HuH-7.5 (cell line): ENCODE data around the gene LPXN.
A peak's percentile ranks its signal among the peaks of the same experiment; 100 is the strongest.

Experiments used
- DNase-seq: peaks from one replicate; pipeline ENCODE4 v3.0.0; 2011; ENCODE audit warnings: low spot score

Gene LPXN

DNA sequence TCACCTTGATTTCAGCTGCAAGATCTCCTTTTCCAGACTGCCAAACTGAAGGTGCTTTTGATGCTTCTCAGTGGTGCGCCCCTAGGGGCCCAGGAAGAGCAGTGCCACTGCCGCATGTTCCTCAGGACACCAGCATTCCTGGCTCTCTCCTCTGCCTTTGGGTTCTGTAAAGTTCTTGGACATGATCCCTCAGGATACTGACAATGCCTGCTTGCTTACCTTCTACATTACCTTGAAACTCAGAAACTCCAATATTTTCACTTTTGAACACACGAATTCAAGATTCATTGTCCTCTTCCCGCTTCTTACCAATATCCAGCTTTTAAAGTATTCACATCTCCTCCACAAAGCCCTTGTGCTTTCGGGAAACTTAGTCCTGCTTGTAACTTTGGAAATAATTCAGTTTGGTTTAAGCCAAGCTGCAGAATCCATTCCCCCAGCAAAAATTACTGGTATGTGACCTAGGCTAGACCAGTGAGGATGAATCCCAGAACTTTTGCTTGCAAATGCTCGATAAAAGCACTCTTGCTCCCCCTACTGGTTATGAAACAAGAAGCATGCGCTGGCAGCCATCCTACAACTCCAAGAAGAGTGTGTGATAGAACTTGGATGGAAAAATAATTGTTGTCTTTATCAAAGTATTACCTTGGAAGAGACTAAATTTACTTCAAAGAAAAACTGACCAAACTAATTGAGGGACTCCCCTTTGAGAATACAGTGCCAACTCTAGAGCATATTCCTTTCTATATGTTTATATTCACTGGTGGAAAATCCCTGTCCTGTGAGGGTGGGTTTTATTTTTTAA, 51.2 kb downstream of the LPXN start:
- DNase-seq: peak; percentile 48

DNA sequence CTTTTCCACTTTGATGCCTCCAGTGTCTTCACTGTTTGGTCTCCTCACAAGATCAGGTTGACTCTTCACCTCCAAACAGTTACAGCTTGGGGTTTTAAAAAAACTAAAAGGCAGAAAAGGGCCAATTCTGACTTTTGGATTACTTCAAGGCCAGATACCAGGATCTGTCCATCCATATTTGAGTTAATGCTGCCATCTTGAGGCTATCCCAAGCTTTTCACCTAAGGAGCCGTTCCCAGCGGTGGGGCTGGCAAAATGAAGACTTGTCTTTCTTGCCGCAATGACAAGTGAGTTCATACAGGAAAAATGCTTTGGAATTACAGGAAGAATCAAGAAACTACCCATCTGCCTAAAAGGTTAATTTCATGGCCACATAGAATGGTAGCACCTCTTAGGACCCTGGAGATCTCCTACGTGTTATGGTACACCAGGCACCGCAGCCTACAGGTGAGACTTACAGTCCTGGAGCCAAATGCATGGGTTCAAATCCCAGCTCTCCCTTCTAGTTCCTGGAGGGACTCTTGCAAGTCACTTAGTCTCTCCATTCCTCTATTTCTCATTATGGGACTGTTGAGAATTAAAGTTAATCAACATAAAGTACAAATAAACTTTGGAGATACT, 61.8 kb downstream of the LPXN start:
- DNase-seq: no peak

DNA sequence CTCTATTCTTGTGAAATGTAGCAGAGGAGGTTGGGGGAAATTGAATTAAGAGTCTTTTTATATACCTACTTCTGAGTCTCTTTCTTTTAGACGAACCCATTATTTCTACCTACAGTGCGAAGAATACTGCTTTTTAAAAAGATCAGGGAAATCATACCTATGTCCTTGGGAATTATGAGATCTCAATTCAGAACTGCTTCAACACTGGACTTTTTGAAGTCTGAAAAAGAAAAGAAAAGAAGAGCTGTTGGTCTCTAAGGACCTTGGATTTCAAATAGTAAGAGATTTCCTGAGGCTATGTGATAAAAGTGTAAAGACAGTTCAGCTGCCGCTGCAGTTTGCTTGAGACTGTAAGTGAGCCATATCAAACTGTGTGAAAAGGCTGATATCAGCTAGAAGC, 64.0 kb downstream of the LPXN start:
- no peak for DNase-seq

DNA sequence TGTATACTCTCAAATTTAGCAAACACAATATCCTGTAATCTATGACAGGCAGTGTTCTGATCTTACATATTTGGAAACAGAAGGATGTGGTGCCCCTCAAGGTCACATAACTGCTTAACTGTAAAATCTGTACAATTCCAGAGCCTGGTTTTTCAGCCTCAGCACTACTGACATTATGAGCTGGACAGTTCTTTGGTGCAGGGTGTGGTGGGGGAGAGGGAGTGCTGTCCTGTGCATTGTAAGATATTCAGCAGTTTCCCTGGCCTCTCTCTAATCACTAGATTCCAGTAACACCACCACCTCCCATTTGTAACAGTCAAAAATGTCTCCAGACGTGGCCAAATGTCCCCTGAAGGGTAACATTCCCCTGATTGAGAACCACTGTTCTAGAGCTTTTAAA, 65.9 kb downstream of the LPXN start:
- no peak for DNase-seq

DNA sequence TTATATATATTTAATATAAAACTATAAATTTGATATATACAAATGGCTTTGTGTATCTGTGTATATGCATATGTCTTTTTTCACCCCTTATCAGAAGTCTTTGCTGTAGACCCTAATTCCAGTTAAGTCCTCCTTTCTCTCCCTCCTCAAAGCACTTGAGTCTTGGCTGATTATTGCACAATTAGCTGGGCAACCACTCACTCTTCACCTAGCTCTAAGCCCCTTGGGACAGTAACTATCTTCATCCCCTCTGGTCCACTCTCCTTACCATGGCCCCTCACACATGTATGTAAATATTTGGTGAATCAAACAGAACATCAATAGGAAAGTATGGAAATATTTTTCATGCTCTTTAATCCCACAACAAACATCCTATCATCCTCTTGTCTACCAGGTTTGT, 66.8 kb downstream of the LPXN start:
- DNase-seq: no peak

DNA sequence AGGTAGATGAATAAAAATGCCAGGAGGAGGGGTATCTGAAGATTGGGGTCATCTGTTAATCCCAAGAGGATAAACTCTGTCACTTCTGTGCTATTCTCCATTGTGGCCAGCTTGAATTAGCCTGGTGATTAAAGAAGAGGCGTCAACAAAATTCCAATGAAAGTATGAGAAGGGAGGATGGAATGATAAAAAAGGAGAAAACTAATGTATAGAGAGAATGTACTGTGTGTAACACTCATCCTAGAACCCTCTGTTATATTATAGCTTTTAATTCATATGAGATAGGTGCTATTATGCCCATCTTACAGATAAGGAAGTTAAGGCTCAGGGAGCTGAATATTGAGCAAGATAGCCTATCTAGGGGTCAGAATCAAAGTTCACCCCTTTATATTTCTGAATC, 67.7 kb downstream of the LPXN start, which contains the start of gene OR5B21:
Gene OR5B21, minus strand, starts transcription at position 101 of the 400 bp plus-strand sequence. Its CDS starts 0 bp downstream, at position 101.
- no peak for DNase-seq

DNA sequence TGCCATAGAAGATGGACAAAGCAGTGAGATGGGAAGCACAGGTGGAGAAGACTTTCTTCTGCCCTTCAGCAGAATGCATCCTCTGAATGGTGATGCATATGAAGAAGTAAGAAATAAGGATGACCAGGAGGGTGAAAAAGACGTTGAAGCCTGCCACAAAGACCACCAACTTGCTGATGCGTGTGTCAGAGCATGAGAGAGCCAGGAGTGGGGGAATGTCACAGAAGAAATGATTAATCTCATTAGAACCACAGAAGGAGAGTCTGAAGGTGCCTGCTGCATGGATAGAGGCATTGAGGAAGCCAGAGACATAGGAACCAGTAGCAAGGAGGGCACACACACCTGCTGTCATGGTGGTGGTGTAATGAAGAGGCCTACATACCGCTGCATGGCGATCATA, 68.3 kb downstream of the LPXN start:
- no peak for DNase-seq

DNA sequence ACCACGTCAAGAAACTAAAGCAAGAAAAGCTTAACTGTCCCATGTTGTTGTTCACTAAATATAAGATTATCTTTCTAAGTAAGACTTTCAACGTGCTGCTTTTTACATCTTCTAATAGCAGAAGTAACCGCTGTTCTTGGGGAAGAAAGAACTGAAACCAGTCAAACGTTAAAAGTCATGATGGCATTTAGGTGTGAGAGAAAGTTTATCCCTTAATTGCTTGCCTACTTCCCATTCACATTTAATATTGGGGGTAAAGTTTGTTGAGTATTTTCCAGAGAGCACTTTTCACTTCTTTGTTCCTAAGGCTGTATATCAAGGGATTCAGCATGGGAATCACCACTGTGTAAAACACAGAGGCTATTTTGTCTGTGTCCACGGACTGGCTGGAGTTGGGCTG, 68.7 kb downstream of the LPXN start:
- no peak for DNase-seq

DNA sequence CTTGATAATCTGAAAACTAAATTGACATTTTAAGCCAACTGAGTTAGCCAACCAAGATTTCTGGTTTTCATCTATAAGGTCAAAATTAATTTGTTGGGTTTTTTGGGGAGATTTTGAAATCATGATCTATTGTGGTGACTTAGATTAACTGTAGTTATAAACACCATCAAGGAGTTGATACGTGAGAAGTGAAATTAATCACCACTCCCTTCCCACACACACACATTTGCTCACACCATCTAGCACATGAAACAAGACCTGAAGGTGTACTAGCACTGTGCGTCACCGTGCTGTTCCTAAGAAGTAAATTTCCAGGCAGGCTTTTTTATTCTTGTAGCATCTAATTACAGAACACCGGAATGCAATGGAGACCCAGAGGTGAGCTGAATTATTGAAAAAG, 69.8 kb downstream of the LPXN start:
- no peak for DNase-seq

DNA sequence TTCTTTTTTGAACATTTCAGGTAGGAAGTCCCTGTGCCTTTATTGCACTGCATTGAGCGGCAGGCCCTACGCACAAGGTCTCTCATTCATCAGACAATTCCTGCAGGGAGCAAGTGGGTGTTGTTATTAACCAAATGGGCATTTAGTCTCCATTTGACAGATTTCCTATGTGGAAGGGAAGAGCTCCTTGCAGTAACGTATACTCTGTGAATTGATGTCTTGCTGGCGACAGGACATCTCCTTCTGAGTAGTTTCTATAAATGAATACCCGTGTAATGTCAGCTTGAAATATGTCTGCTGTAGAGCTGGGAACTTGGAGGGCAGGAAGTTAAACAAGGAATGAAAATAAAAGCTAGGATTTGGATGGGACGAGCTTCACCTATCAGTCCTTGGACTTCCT, 71.4 kb downstream of the LPXN start:
- DNase-seq: no peak

DNA sequence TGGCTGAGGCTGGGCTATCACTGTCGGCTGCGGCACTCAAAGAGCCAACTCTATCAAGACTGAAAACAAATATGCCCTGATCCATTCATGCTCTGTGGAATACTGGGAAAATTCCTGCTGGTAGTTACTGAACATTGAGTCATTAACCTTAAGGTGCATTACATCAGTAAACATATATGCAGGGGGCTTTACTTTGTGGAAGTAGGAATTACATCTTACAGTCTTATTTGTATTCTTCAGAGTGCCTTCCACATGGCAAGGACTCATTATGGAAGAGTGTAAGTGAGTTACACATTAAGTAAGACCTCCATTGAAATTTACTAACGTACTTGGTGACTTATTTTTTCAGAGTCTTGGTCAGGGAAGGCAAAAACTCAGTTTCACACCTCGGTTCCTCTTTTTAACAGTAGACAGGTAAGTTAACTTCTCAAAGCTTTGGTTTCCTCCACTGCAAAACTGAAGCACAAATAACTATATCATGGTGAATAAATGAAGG, 72.2 kb downstream of the LPXN start:
- no peak for DNase-seq

DNA sequence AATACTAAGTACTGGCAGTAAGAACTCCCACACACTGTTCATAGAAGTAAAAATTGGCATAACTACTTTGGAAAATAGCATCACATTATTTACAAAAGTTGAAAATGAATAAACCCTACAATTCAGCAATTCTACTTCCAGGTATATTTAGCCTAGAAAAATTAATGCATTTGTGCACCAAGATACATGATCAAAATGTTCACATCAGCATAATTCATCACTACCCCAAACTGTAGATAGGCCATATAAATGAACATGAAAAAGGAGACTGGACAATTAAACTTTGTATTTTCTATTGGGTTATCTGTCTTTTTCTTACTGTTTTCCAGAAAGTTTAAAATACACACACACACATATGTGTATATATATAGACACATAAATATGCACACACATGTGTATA, 73.7 kb downstream of the LPXN start:
- no peak for DNase-seq

DNA sequence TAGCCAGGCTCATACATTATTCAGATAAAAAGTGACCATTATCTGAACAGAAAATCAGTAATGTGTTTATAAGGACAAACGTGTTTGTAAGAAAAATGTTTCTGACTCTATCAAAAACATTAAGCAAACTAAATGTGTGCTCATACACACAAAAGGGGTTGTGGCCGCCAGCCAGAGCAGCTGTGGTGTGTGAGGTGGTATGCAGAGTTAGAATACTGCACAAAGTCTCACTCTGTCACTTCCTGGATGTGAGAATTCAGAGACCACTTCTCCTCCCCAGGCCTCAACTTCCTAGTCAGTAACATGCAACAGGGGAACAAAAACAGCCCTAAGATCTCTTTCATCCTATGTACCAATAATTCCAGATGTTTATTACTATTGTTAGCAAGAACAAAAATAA, 77.2 kb downstream of the LPXN start:
- no peak for DNase-seq

DNA sequence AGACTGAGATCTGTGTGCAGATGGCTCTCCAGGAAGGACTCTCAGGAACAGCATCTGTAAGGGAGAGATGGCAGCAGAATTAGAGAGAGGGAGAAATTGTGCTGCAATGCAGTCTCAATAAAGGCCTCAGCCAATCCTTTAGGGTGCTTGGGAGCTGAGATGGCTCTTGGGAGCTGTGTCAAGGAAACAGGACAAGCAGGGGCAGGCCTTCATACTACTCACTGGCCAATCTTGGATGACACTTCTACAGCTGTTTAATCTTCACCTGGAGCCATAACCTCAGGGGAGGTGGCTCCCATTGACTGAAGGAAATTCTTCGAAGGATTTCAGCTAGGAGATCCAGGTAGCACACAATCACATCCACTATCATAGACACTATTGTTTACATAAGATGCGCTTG, 77.7 kb downstream of the LPXN start:
- no peak for DNase-seq

DNA sequence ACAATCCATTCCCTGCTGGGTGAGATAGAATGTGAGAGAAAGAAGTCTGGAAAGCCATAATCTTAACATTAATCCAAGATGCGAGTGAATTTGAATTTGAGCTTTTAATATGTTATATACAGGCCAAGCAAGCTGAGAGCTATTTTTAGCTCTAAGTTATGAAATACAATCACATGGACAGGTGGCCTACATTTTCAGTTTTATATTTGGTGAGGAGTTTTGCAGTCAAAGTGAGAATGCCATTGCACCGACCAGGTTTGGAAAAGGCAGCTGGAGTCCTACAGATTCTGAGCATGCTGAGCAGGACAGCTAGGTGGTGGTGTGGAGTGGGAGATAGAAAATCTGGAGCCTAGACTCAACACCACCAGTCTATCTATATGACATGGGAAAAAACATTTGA, 79.8 kb downstream of the LPXN start:
- no peak for DNase-seq

DNA sequence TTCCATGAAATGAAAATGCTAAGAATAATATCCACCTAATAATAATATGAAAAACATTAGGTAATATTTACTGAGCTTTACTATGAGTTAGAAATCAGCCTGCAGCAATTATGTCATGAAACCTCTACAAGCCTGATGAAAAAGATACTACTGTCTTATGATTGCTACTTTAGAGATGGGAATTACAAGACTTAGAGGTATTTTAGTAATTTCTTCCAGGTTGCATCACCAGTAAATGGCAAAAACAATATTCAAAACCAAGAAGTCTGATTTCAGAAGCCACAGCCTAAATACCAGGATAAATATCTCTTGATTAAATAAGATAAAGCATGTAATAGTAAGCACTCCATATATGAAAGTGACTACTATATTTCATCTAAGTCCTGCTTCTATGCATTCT, 81.6 kb downstream of the LPXN start:
- DNase-seq: no peak

DNA sequence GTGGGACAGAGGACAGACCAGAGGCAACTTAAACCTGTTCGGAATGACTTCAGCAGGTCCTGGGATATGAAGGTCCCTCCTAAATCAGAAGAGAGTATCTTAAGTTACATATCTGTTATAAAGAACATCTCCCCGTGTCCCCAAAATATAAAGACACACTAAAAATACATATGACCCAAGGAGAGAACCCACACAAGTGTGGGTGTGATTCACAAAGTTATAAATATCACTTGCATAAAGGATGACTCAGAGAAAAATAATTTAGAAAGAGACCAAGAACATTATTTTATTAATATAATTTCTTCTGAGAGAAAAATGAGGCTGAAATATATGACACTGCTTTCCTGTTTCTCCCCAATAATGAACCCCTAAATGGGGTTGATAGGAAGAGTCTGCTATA, 82.0 kb downstream of the LPXN start:
- no peak for DNase-seq

DNA sequence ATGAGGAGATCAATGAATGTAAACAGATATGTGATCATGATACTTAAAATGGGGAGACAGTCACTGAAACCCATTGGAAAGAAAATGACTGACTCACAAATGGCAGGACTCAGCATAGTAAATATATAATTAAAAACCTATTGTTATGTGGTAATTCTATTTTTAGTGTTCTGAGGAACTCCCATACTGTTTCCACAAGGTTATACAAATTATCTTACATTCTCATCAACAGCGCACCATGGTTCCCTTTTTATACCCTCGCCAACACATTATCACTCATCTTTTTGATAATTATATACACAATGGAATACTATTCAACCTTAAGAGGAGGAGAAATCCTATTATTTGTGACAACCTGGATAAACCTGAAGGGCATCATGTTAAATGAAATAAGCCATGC, 84.8 kb downstream of the LPXN start:
- no peak for DNase-seq

DNA sequence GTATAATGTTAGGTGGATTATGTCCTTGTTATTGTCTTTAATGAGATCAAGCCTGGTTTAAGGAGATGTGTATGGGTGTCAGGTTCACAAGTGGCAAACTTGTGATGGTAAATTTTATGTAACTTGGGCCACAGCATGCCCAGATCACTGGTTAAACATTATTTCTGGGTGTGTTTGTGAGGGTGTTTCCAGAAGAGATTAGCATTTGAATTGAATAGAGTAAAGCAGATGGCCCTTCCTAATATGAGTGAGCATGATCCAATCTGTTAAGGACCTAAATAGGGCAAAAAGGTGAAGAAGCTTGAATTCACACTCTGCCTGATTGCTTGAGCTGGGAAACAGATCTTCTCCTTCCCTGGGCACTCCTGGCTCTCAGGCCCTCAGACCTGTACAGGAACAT, 88.5 kb downstream of the LPXN start:
- no peak for DNase-seq

DNA sequence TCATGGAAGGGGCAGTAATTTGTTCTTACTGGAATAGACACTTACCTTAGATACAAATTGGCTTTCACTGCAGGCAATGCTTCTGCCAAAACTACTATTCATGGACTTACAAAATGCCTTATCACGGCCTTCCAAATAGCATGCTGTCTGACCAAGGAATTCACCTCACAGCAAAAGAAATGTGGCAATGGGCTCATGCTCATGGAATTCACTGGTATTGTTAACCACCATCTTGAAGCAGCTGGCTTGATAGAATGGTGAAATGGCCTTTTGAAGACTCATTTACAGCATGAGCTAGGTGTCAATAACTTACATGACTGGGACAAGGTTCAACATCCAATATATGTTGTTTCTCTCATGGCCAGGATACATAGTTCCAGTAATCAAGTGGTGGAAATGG, 89.7 kb downstream of the LPXN start:
- no peak for DNase-seq
